LNCaP clone FGC (cell line): ENCODE measurements around the gene EXPH5.
A peak's percentile ranks its signal among the peaks of the same experiment; 100 is the strongest.

Experiments
- DNase-seq: peaks from one replicate; pipeline ENCODE4 v3.0.0-alpha.2; 2011; ENCODE audit warnings: low read depth
- H3K4me3 ChIP-seq: 2 replicates; pipeline ENCODE4 v1.5.1; 2011; ENCODE audit warnings: mild to moderate bottlenecking, low read depth, low read length, control low read depth
- TF ChIP-seq, protein P1 (sequence below): IDR thresholded peaks from 2 replicates; pipeline ENCODE4 v1.5.1; 2012; ENCODE audit warnings: mild to moderate bottlenecking; ENCODE audit not compliant: control insufficient read depth, insufficient read depth; ENCODE audit errors: extremely low read depth

EXPH5 gene

DNA sequence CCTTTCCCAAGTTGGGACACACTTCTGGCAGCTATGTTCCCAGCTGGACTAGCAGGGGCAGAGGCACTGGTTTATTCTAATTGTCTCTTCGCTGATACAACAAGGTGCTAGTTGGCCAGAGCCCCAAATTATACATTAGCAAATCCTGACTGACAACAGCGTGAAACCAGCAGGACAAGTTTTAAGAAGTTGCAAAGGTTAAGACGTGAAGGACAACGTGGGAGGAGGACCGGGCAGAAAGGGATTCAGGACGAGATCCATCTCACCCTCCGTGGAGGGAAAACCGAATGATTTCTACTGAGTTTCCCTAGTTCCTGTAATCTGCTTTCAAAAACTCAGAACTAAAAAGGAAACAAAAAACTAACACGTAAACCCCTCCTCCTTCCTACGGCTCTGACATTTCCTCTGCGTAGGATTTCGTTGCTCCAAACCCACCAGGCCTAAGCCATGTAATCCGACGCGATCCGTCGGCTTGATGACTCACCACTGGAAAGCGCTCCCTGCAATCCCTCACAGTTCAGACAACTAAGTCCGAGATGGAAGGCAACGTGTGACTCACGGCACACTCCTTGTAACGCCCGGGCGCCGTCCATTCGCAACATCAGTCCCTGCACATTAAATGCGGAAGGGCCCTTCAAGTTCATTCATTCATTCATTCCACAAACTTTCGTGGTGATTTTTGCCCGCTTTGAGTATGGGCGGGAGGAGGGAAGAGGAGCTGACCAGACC lies 96.1 kb downstream of the EXPH5 start:
- TF ChIP-seq, protein P1, sequence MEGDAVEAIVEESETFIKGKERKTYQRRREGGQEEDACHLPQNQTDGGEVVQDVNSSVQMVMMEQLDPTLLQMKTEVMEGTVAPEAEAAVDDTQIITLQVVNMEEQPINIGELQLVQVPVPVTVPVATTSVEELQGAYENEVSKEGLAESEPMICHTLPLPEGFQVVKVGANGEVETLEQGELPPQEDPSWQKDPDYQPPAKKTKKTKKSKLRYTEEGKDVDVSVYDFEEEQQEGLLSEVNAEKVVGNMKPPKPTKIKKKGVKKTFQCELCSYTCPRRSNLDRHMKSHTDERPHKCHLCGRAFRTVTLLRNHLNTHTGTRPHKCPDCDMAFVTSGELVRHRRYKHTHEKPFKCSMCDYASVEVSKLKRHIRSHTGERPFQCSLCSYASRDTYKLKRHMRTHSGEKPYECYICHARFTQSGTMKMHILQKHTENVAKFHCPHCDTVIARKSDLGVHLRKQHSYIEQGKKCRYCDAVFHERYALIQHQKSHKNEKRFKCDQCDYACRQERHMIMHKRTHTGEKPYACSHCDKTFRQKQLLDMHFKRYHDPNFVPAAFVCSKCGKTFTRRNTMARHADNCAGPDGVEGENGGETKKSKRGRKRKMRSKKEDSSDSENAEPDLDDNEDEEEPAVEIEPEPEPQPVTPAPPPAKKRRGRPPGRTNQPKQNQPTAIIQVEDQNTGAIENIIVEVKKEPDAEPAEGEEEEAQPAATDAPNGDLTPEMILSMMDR, result no peak
- H3K4me3 ChIP-seq, result no peak overlapping the region
- peak; percentile 80 for DNase-seq

DNA sequence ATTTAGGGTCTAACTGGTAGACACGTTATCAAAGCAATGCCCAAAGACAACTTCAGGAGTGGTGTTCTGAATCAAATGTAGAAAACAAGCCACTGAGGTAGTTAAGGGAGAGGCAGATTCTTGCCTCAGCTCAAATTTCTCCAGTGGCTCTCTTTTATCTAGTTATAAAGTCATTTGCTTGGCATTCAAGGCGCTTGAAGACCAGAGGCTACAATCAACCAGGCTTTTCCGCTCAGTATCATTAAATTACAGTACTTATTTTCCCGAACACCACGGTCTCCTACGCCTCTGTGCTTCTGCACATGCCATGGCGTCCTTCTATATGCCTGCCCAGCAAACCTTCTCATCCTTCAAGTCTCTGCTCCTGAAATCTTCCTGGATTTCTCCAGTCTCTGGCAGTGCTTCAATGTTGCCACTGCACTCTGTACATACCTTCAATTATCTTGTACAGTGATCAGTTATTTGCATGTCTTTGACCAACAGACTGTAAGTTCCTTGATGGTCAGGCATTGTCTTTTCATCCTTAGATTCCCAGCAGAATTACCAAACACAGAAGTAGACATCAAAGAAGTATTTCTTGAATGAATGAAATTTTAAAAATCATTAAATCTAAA lies 96.8 kb downstream of the EXPH5 start:
- TF ChIP-seq, protein P1, result no peak
- peak; percentile 37 for DNase-seq
- H3K4me3 ChIP-seq, result no peak overlapping the region

DNA sequence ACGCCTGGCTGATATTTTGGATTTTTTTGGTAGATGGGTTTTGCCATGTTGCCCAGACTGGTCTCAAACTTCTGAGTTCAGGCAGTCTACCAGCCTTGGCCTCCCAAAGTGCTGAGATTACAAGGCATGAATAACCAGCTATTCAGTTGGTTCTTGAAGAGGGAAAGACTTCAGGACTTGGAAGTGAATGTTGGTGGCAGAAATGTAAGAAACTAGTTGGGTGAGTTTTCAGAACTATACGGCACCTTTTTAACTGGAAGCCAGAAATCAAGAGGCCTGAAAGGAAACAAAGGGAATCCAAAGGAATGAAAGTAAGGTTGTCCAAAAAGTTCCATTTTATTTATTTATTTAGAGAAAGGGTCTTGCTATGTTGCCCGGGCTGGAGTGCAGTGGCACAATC lies 98.2 kb downstream of the EXPH5 start:
- no peak for DNase-seq
- TF ChIP-seq, protein P1, result no peak
- H3K4me3 ChIP-seq, result no peak overlapping the region

DNA sequence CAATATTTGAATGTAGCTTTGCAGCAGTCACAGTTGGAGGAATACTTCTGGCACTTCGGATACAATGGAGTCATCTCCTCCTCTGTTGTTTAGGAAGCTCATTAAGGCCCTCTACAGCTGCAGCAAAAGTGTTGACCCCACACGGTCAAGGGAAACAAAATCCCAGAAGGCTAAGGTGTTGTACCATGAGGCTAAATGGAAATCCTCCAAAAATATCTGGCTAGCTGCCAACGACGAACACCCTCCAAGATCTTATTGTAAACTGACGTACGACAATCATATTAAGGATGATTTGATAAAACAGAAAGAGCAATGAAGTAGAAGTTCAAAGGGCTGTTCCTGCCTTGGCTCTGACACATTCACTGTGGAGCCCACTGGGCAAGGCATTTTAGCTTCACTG lies 99.4 kb downstream of the EXPH5 start:
- no peak for DNase-seq
- TF ChIP-seq, protein P1, result no peak
- H3K4me3 ChIP-seq, result no peak overlapping the region

DNA sequence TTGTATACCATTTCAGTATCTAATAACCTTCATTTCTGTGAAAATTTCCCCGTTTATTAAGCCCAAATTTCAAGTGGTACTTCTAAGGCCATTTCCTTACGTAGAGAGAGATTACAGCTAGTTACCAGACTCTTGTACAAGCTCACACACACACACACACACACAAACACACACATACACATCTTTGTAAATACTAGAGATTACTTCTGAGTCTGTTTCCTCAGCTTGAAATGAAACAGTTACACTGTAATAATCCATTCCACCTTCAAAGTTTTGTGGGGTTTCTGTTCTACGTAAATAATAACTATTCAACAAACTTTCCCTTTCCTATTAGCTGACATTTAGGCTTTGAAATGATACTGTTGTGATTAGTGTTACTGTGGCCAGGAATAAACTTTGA lies 101.6 kb downstream of the EXPH5 start:
- TF ChIP-seq, protein P1, result no peak
- no peak overlapping the region for H3K4me3 ChIP-seq
- DNase-seq, result no peak

DNA sequence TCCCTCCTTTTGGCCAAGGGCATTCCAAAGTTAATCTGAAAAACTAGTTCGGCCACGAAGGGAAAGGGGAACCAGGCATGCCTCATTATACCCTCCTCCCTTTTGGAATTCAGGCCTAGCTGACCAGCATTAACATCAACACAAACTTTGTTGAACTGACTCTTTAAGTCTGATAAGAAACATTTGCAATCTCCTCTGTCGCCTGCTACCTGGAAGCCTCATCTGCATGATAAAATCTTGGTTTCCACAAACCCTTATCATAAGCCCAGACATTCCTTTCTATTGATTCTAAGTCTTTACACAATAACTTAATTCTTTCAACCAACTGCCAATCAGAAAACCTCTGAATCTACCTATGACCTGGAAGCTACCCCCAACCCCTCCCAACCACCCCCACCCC lies 106.7 kb downstream of the EXPH5 start:
- TF ChIP-seq, protein P1, result no peak
- no peak overlapping the region for H3K4me3 ChIP-seq
- no peak for DNase-seq
